MM.1S (cell line): ENCODE measurements around the gene TKT.

ENCODE experiments used
- DNase-seq: peaks from one replicate; pipeline ENCODE4 v3.0.0-alpha.2; 2015
- H2AFZ ChIP-seq: fragments of 300-600 bp; sonication (generic); 2 replicates; pipeline ENCODE4 v1.6.0; 2016; ENCODE audit warnings: antibody characterized with exemption, low read length
- H3F3A ChIP-seq: fragments of 300-600 bp; sonication (generic); 2 replicates; pipeline ENCODE4 v1.6.1; 2016; ENCODE audit warnings: mild to moderate bottlenecking, antibody characterized with exemption, low read length, moderate library complexity, mixed read lengths; ENCODE audit not compliant: insufficient read depth
- H3K27ac ChIP-seq: fragments of 300-600 bp; sonication (generic); 2 replicates; pipeline ENCODE4 v1.5.1; 2016; ENCODE audit warnings: mild to moderate bottlenecking, low read length
- H3K27me3 ChIP-seq: fragments of 300-600 bp; sonication (generic); replicated peaks from 2 replicates; pipeline ENCODE4 v1.6.0; 2016; ENCODE audit warnings: low read length; ENCODE audit not compliant: insufficient read depth
- H3K36me3 ChIP-seq: fragments of 300-600 bp; sonication (generic); replicated peaks from 2 replicates; pipeline ENCODE4 v1.6.1; 2016; ENCODE audit warnings: mild to moderate bottlenecking, low read length, mixed read lengths; ENCODE audit not compliant: insufficient read depth
- H3K4me1 ChIP-seq: fragments of 300-600 bp; sonication (generic); 2 replicates; pipeline ENCODE4 v1.6.1; 2016; ENCODE audit warnings: low read length, mixed read lengths
- H3K4me2 ChIP-seq: fragments of 300-600 bp; sonication (generic); 2 replicates; pipeline ENCODE4 v1.6.0; 2016; ENCODE audit warnings: low read depth, low read length
- H3K4me3 ChIP-seq: fragments of 300-600 bp; sonication (generic); 2 replicates; pipeline ENCODE4 v1.5.1; 2016; ENCODE audit warnings: low read length, mixed read lengths
- H3K79me2 ChIP-seq: fragments of 300-600 bp; sonication (generic); 2 replicates; pipeline ENCODE4 v1.6.1; 2016; ENCODE audit warnings: mixed run types, low read length, mixed read lengths
- H3K9ac ChIP-seq: fragments of 300-600 bp; sonication (generic); 2 replicates; pipeline ENCODE4 v1.6.1; 2016; ENCODE audit warnings: low read length, mixed read lengths
- H3K9me2 ChIP-seq: fragments of 300-600 bp; sonication (generic); replicated peaks from 2 replicates; pipeline ENCODE4 v1.6.1; 2016; ENCODE audit warnings: mild to moderate bottlenecking, low read length, mixed read lengths; ENCODE audit not compliant: insufficient read depth
- H3K9me3 ChIP-seq: fragments of 300-600 bp; sonication (generic); replicated peaks from 2 replicates; pipeline ENCODE4 v1.6.1; 2016; ENCODE audit warnings: mild to moderate bottlenecking, low read length, mixed read lengths; ENCODE audit not compliant: insufficient read depth
- H4K20me1 ChIP-seq: fragments of 300-600 bp; sonication (generic); 2 replicates; pipeline ENCODE4 v1.6.1; 2016; ENCODE audit warnings: mild to moderate bottlenecking, low read length, moderate library complexity, mixed read lengths; ENCODE audit not compliant: insufficient read depth
- CTCF ChIP-seq: fragments of 300-600 bp; sonication (generic); IDR thresholded peaks from 2 replicates; pipeline ENCODE4 v1.5.1; 2016; ENCODE audit warnings: antibody characterized with exemption, low read length, mixed read lengths
- EZH2 ChIP-seq: fragments of 300-600 bp; sonication (generic); optimal IDR thresholded peaks from 2 replicates; pipeline ENCODE3; 2017; ENCODE audit warnings: low read depth, mild to moderate bottlenecking, antibody characterized with exemption, low read length, mixed read lengths
- EZH2phosphoT487 ChIP-seq: fragments of 300-600 bp; sonication (generic); IDR thresholded peaks from 2 replicates; pipeline ENCODE4 v1.6.1; 2018; ENCODE audit warnings: antibody characterized with exemption, low read length

TKT gene

GRCh38 chr3:53178246-53178645, 77.6 kb downstream of the TKT start:
- H3K4me3 ChIP-seq: no peak overlapping the region
- no peak overlapping the region for H2AFZ ChIP-seq
- no peaks in the 10 kb centered on the region for H3K9me2 ChIP-seq
- DNase-seq: no peak
- no peak overlapping the region for H3K27ac ChIP-seq
- H3K27me3 ChIP-seq: no peaks in the 10 kb centered on the region
- no peak overlapping the region for H3K9ac ChIP-seq
- no peaks in the 10 kb centered on the region for H3F3A ChIP-seq
- no peak for TF ChIP-seq EZH2
- no peaks in the 10 kb centered on the region for H3K9me3 ChIP-seq
- H3K36me3 ChIP-seq: no peaks in the 10 kb centered on the region
- H3K4me2 ChIP-seq: no peak overlapping the region
- peaks cover 23% of the 10 kb centered on the region for H3K79me2 ChIP-seq
- H4K20me1 ChIP-seq: no peaks in the 10 kb centered on the region
- peaks cover 30% of the 10 kb centered on the region for H3K4me1 ChIP-seq

- H3K27ac ChIP-seq: no peak overlapping the region
- peaks cover 45% of the 10 kb centered on the region for H3K79me2 ChIP-seq
- no peak for DNase-seq
- H3K9ac ChIP-seq: no peak overlapping the region
- no peaks in the 10 kb centered on the region for H3K9me2 ChIP-seq
- no peaks in the 10 kb centered on the region for H3F3A ChIP-seq
- no peaks in the 10 kb centered on the region for H3K27me3 ChIP-seq
- no peaks in the 10 kb centered on the region for H3K9me3 ChIP-seq
- H3K4me1 ChIP-seq: peaks cover 49% of the 10 kb centered on the region
- H3K4me2 ChIP-seq: no peak overlapping the region
- no peak overlapping the region for H2AFZ ChIP-seq
- TF ChIP-seq EZH2: no peak
- TF ChIP-seq EZH2phosphoT487: no peak
- TF ChIP-seq CTCF: no peak
- no peak overlapping the region for H3K4me3 ChIP-seq
- H3K36me3 ChIP-seq: no peaks in the 10 kb centered on the region
- H4K20me1 ChIP-seq: no peaks in the 10 kb centered on the region
These were observed 79.9 kb downstream of the TKT start for GRCh38 chr3:53175613-53176540.
